ENCODE measurements around the gene PLAGL2.
A peak's percentile ranks its signal among the peaks of the same experiment; 100 is the strongest.
"Not testable (repeated sequence)": the region's sequence is repeated elsewhere in the genome, so short reads cannot be mapped to it uniquely, and the experiment has no call there.

The PLAGL2 gene

GRCh38 chr20:32179515-32179914 is 28.0 kb downstream of the PLAGL2 start:
- no peak for DNase-seq

- not testable (repeated sequence) for DNase-seq
Observed at GRCh38 chr20:32177696-32178095, 29.8 kb downstream of the PLAGL2 start.

- DNase-seq, result no peak
Observed at GRCh38 chr20:32168184-32168910, 39.2 kb downstream of the PLAGL2 start.

GRCh38 chr20:32167552-32167951 is 40.0 kb downstream of the PLAGL2 start:
- no peak for DNase-seq

- no peak for DNase-seq
Observed at GRCh38 chr20:32165836-32166545, 41.6 kb downstream of the PLAGL2 start.

GRCh38 chr20:32164984-32165735 is 42.4 kb downstream of the PLAGL2 start:
- no peak for DNase-seq

GRCh38 chr20:32163951-32164350 is 43.6 kb downstream of the PLAGL2 start:
- no peak for DNase-seq

GRCh38 chr20:32162351-32162750 is 45.2 kb downstream of the PLAGL2 start:
- DNase-seq, result no peak

- DNase-seq, result no peak
Observed at GRCh38 chr20:32160341-32160740, 47.2 kb downstream of the PLAGL2 start.

- no peak for DNase-seq
Observed at GRCh38 chr20:32159766-32160221, 47.7 kb downstream of the PLAGL2 start.

GRCh38 chr20:32158943-32159660 is 48.4 kb downstream of the PLAGL2 start:
- DNase-seq, result no peak

GRCh38 chr20:32158351-32158750 is 49.2 kb downstream of the PLAGL2 start:
- DNase-seq, result no peak

- DNase-seq, result no peak
Observed at GRCh38 chr20:32157611-32158010, 49.9 kb downstream of the PLAGL2 start.

- peak; percentile 38 to 43 for DNase-seq
Observed at GRCh38 chr20:32155017-32155981, 52.2 kb downstream of the PLAGL2 start.

- no peak for DNase-seq
Observed at GRCh38 chr20:32153771-32154170, 53.8 kb downstream of the PLAGL2 start.

- DNase-seq, result no peak
Observed at GRCh38 chr20:32153156-32153665, 54.3 kb downstream of the PLAGL2 start.

GRCh38 chr20:32152421-32153155 is 55.0 kb downstream of the PLAGL2 start:
- DNase-seq, result no peak

- DNase-seq, result no peak
Observed at GRCh38 chr20:32150291-32150848, 57.2 kb downstream of the PLAGL2 start.

- no peak for DNase-seq
Observed at GRCh38 chr20:32149566-32150170, 57.9 kb downstream of the PLAGL2 start.

Data from SHP77 (cell line).